GM19372 (cell line): ENCODE results near the gene CEP20.

Source experiments
- ATAC-seq: cut with Tn5 transposase; IDR thresholded peaks from one replicate; pipeline ENCODE4 v1.9.1; 2021; ENCODE audit warnings: mild to moderate bottlenecking, low read depth, moderate library complexity; ENCODE audit not compliant: unreplicated experiment

CEP20 gene

GRCh38 chr16:15836074-15836473 lies 52.3 kb downstream of the CEP20 start:
- ATAC-seq: no peak

GRCh38 chr16:15835136-15835878 lies 53.1 kb downstream of the CEP20 start:
- no peak for ATAC-seq

- ATAC-seq: no peak
Measured at GRCh38 chr16:15834502-15834901, 53.9 kb downstream of the CEP20 start.

- ATAC-seq: no peak
Measured at GRCh38 chr16:15833541-15833940, 54.9 kb downstream of the CEP20 start.

- ATAC-seq: no peak
Measured at GRCh38 chr16:15832241-15832640, 56.2 kb downstream of the CEP20 start.

GRCh38 chr16:15830832-15831451 lies 57.5 kb downstream of the CEP20 start:
- no peak for ATAC-seq

GRCh38 chr16:15829460-15829859 lies 58.9 kb downstream of the CEP20 start:
- ATAC-seq: no peak

- no peak for ATAC-seq
Measured at GRCh38 chr16:15827709-15828343, 60.6 kb downstream of the CEP20 start.

GRCh38 chr16:15827299-15827698 lies 61.1 kb downstream of the CEP20 start:
- ATAC-seq: no peak

- no peak for ATAC-seq
Measured at GRCh38 chr16:15825750-15826305, 62.6 kb downstream of the CEP20 start.

- ATAC-seq: no peak
Measured at GRCh38 chr16:15822957-15823356, 65.4 kb downstream of the CEP20 start.

GRCh38 chr16:15820837-15821236 lies 67.6 kb downstream of the CEP20 start:
- no peak for ATAC-seq

- ATAC-seq: no peak
Measured at GRCh38 chr16:15819046-15819445, 69.4 kb downstream of the CEP20 start.

GRCh38 chr16:15817446-15817845 lies 71.0 kb downstream of the CEP20 start:
- ATAC-seq: no peak

GRCh38 chr16:15816228-15816627 lies 72.2 kb downstream of the CEP20 start:
- no peak for ATAC-seq
